ENCODE results near the gene DUSP8.

DUSP8 gene

DNA sequence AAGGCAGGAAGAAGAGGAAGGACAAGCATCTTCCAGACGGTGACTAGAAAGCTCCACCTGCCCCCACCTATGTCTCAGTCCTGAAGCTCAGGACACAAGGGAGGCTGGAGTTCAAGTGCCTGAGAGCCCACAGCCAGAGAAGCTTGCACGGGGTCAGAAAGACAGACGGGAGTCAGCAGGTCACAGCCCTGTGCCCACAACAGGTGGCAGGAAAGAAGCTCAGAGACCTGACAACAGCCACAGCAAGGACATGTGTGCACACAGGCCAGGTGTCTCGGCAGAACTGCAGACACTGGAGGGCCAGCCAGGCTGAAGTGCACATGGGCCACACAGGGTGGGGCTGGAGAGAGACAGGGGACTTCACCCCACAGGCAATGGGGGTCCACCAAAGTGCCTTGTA is 48.3 kb downstream of the DUSP8 start:
- no peak overlapping the region for H3K4me3 ChIP-seq (ENCODE audit: low read depth, low read length)
- TF ChIP-seq, protein P1, sequence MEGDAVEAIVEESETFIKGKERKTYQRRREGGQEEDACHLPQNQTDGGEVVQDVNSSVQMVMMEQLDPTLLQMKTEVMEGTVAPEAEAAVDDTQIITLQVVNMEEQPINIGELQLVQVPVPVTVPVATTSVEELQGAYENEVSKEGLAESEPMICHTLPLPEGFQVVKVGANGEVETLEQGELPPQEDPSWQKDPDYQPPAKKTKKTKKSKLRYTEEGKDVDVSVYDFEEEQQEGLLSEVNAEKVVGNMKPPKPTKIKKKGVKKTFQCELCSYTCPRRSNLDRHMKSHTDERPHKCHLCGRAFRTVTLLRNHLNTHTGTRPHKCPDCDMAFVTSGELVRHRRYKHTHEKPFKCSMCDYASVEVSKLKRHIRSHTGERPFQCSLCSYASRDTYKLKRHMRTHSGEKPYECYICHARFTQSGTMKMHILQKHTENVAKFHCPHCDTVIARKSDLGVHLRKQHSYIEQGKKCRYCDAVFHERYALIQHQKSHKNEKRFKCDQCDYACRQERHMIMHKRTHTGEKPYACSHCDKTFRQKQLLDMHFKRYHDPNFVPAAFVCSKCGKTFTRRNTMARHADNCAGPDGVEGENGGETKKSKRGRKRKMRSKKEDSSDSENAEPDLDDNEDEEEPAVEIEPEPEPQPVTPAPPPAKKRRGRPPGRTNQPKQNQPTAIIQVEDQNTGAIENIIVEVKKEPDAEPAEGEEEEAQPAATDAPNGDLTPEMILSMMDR (IDR thresholded peaks at IDR 0.05; ENCODE audit: borderline replicate concordance, insufficient read depth, low read depth, low read length), result no peak

DNA sequence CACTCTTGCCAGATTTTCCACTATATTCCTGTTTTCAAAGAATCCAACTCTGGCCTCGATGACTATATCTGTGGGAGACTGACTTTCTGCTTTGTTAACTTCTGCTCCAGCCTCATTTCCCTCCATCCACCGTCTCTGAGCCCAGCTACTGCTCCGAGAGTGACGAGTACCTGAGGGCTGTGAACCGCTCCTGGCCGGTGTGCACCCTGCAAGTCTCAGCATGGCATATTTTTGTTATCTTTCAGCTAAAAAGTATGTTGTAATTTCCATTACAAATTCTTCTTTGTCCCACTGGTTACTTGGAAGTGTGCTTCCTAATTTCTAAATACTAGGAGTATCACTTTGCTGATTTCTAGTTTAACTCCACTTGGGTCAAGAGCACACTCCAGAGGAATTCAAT is 49.0 kb downstream of the DUSP8 start:
- H3K4me3 ChIP-seq (ENCODE audit: low read depth, low read length), result no peak overlapping the region
- TF ChIP-seq, protein P1 (IDR thresholded peaks at IDR 0.05; ENCODE audit: borderline replicate concordance, insufficient read depth, low read depth, low read length), result no peak

DNA sequence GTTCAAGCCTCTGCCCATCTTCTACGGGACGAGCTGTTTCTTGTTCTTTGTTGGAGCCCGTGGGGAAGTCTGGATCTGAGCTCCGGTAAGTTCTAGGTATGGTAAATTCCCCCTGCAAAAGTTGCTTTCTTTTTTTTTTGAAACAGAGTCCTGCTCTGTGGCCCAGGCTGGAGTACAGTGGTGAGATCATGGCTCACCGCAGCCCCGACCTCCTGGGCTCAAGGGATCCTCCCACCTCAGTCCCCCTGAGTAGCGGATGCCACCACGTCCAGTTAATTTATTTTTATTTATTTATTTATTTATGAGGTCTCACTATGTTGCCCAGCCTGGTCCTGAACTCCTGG is 50.0 kb downstream of the DUSP8 start:
- TF ChIP-seq, protein P1 (IDR thresholded peaks at IDR 0.05; ENCODE audit: borderline replicate concordance, insufficient read depth, low read depth, low read length), result no peak
- H3K4me3 ChIP-seq (ENCODE audit: low read depth, low read length), result no peak overlapping the region

DNA sequence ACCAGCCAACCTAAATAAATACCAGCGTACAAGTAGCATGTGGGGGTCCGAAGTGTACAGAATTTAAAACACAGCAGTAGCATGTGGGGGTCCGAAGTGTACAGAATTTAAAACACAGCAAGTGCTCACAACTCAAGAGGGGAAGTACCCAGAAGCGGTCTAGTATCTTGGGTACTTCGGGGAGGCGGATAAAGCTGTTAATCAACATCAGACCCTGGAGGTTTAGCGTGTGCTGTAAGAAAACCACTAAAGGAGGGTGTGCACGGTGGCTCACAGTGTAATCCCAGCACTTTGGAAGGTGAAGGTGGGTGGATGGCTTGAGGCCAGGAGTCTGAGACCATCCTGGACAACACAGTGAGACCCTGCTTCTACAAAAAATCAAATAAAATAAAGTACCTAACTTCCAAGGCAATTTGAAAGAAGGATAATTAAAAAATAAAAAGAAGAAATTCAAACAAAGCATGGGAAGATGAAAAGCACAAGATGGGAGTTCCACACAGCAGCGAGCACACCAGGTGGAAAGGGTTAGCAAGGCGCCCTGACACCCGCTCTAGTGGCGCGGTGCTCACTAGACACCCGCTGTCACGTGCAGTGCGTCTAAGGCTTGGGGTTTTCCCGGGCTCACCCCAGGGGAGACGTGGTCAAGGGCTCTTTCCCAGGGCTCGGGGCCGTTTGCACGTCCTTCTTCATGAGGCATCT is 50.5 kb downstream of the DUSP8 start:
- TF ChIP-seq, protein P1 (IDR thresholded peaks at IDR 0.05; ENCODE audit: borderline replicate concordance, insufficient read depth, low read depth, low read length), result no peak
- no peak overlapping the region for H3K4me3 ChIP-seq (ENCODE audit: low read depth, low read length)

DNA sequence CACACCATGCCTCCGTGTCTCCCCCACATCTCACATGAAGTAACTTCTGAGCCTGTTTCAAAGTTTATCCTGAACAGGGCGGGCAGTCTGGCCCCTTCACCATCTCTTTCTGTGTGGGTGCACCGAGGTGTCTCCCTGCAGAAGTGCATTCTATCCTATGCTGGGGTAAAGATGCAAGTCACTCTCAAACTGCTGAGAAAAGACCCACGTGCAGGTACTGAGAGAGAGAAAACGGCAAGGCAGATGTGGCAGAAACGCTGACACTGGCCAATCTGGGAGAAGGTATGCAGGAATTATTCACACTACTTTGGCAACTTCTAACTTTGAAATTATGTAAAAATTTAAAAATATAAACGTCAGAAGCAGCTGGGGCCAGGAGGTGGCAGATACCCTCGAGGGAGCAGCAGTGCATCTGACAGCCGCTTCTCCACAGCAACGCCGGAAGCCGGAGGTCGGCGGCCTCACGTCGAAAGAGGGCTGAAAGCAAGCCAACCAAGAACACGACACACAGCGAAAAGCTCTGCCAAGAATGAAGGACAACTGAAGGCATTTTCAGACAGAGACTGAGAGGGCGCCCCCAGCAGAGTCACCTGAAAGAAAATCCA is 51.3 kb downstream of the DUSP8 start:
- H3K4me3 ChIP-seq (ENCODE audit: low read depth, low read length), result no peak overlapping the region
- TF ChIP-seq, protein P1 (IDR thresholded peaks at IDR 0.05; ENCODE audit: borderline replicate concordance, insufficient read depth, low read depth, low read length), result no peak

DNA sequence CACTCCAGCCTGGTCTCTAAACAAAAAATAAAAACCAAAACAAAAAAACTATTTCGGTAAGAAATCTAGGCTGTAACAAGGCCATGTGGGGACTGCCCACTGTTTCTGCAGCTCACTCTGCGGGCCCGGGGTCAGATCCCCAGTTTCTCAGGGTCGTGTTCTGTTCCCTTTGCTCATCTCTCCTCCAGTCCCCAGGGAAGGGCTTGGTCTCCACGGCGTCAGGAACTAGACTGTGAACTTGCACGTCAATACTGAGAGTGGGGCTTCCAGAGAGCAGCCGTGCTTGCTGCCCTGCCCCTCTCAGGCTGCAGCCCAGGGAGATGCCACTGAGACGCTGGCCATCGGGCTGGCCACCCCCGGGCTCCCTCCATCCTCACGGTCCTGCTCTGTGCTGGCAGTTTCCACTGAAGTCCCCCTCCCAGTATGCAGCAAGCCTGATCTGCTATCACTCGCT is 51.8 kb downstream of the DUSP8 start:
- TF ChIP-seq, protein P1 (IDR thresholded peaks at IDR 0.05; ENCODE audit: borderline replicate concordance, insufficient read depth, low read depth, low read length), result no peak
- no peak overlapping the region for H3K4me3 ChIP-seq (ENCODE audit: low read depth, low read length)

Data from GM12875 (cell line).